H9 (cell line): ENCODE data around the gene CHN2. TPM values are rescaled to one million over a fixed set of nuclear protein-coding genes. Genes with fewer than 3 reads are reported as not detected.

Source experiments
- DNase-seq: peaks from one replicate; pipeline ENCODE4 v3.0.0-alpha.2; 2017
- H2AFZ ChIP-seq: one replicate; pipeline ENCODE4 v1.6.1; 2013; ENCODE audit warnings: mild to moderate bottlenecking, low read length, control low read depth, moderate library complexity
- H2AK5ac ChIP-seq: 2 replicates; pipeline ENCODE4 v1.6.1; 2013; ENCODE audit warnings: low read length, control low read depth, mixed read lengths; ENCODE audit not compliant: insufficient read length
- H2BK120ac ChIP-seq: one replicate; pipeline ENCODE4 v1.6.1; 2013; ENCODE audit warnings: low read depth, mild to moderate bottlenecking, low read length, control low read depth, inconsistent platforms; ENCODE audit not compliant: poor library complexity, severe bottlenecking
- H2BK12ac ChIP-seq: 2 replicates; pipeline ENCODE4 v1.6.1; 2013; ENCODE audit warnings: low read length, control low read depth, mixed read lengths, low read depth; ENCODE audit not compliant: insufficient read length
- H2BK15ac ChIP-seq: 2 replicates; pipeline ENCODE4 v1.6.1; 2013; ENCODE audit warnings: low read depth, low read length, control low read depth
- H2BK20ac ChIP-seq: one replicate; pipeline ENCODE4 v1.6.1; 2013; ENCODE audit warnings: low read depth, mild to moderate bottlenecking, low read length, control low read depth, inconsistent platforms; ENCODE audit not compliant: poor library complexity, severe bottlenecking
- H2BK5ac ChIP-seq: 2 replicates; pipeline ENCODE4 v1.6.1; 2013; ENCODE audit warnings: low read length, control low read depth, mixed read lengths; ENCODE audit not compliant: insufficient read length
- H3K14ac ChIP-seq: 2 replicates; pipeline ENCODE4 v1.6.1; 2013; ENCODE audit warnings: low read length, control low read depth; ENCODE audit not compliant: insufficient read depth
- H3K18ac ChIP-seq: 2 replicates; pipeline ENCODE4 v1.6.1; 2013; ENCODE audit warnings: low read depth, mild to moderate bottlenecking, mixed read lengths, low read length, control low read depth; ENCODE audit not compliant: insufficient read length
- H3K23ac ChIP-seq: 2 replicates; pipeline ENCODE4 v1.6.1; 2013; ENCODE audit warnings: low read length, control low read depth, mixed read lengths, low read depth; ENCODE audit not compliant: insufficient read length
- H3K23me2 ChIP-seq: 2 replicates; pipeline ENCODE4 v1.6.1; 2013; ENCODE audit warnings: low read depth, mild to moderate bottlenecking, mixed read lengths, low read length, control low read depth; ENCODE audit not compliant: insufficient read length, poor library complexity, severe bottlenecking
- H3K27ac ChIP-seq: 2 replicates; pipeline ENCODE4 v1.5.1; 2013; ENCODE audit warnings: low read length, control low read depth, mixed read lengths, low read depth; ENCODE audit not compliant: insufficient read length
- H3K27me3 ChIP-seq: 2 replicates; pipeline ENCODE4 v1.6.1; 2013; ENCODE audit warnings: low read length, control low read depth, inconsistent platforms; ENCODE audit not compliant: insufficient read depth
- H3K4ac ChIP-seq: 2 replicates; pipeline ENCODE4 v1.6.1; 2013; ENCODE audit warnings: low read depth, mild to moderate bottlenecking, control low read depth, inconsistent platforms, low read length, moderate library complexity
- H3K4me1 ChIP-seq: 2 replicates; pipeline ENCODE4 v1.6.1; 2013; ENCODE audit warnings: low read length, control low read depth, inconsistent platforms; ENCODE audit not compliant: insufficient read depth
- H3K4me2 ChIP-seq: 2 replicates; pipeline ENCODE4 v1.6.1; 2013; ENCODE audit warnings: low read length, control low read depth, mixed read lengths; ENCODE audit not compliant: insufficient read length, insufficient read depth
- H3K56ac ChIP-seq: 2 replicates; pipeline ENCODE4 v1.6.1; 2013; ENCODE audit warnings: low read depth, mild to moderate bottlenecking, mixed read lengths, low read length, control low read depth; ENCODE audit not compliant: insufficient read length
- H3K79me1 ChIP-seq: 2 replicates; pipeline ENCODE4 v1.6.1; 2013; ENCODE audit warnings: low read depth, mild to moderate bottlenecking, moderate library complexity, low read length, control low read depth, inconsistent platforms; ENCODE audit not compliant: insufficient read depth, poor library complexity, severe bottlenecking
- H3K79me2 ChIP-seq: 2 replicates; pipeline ENCODE4 v1.6.1; 2013; ENCODE audit warnings: low read length, control low read depth, inconsistent platforms; ENCODE audit not compliant: insufficient read depth
- H3K9ac ChIP-seq: 2 replicates; pipeline ENCODE4 v1.6.1; 2013; ENCODE audit warnings: low read length, control low read depth, mixed read lengths; ENCODE audit not compliant: insufficient read length; ENCODE audit errors: extremely low read depth
- H3K9me3 ChIP-seq: one replicate; pipeline ENCODE4 v1.6.1; 2013; ENCODE audit warnings: low read depth, low read length, inconsistent platforms; ENCODE audit not compliant: control insufficient read depth
- H3T11ph ChIP-seq: one replicate; pipeline ENCODE4 v1.6.1; 2013; ENCODE audit warnings: mild to moderate bottlenecking, low read length, control low read depth, inconsistent platforms
- H4K20me1 ChIP-seq: one replicate; pipeline ENCODE4 v1.6.1; 2013; ENCODE audit not compliant: control insufficient read depth, insufficient read length, insufficient read depth
- H4K5ac ChIP-seq: 2 replicates; pipeline ENCODE4 v1.6.1; 2013; ENCODE audit warnings: low read depth, mild to moderate bottlenecking, mixed read lengths, low read length, control low read depth; ENCODE audit not compliant: insufficient read length
- H4K8ac ChIP-seq: replicated peaks from 2 replicates; pipeline ENCODE4 v1.6.1; 2013; ENCODE audit warnings: low read length, control low read depth, mixed read lengths, low read depth; ENCODE audit not compliant: insufficient read length
- H4K91ac ChIP-seq: 2 replicates; pipeline ENCODE4 v1.6.1; 2013; ENCODE audit warnings: low read depth, mild to moderate bottlenecking, moderate library complexity, mixed read lengths, low read length, control low read depth; ENCODE audit not compliant: insufficient read length
- H3K27ac Mint-ChIP-seq, 3 experiments: 2 replicates in 2 of 3; 3 replicates in 1 of 3; pipeline ENCODE4 v1.8.0; 2020 to 2021; ENCODE audit warnings: mixed read lengths in 3 of 3, mild to moderate bottlenecking in 1 of 3, moderate library complexity in 1 of 3
- H3K27me3 Mint-ChIP-seq: 2 replicates; pipeline ENCODE4 v1.8.0; 2021; ENCODE audit warnings: low read depth, mild to moderate bottlenecking, moderate library complexity, mixed read lengths
- H3K36me3 Mint-ChIP-seq, 3 experiments: 2 replicates in 2 of 3; 3 replicates in 1 of 3; pipeline ENCODE4 v1.8.0; 2020 to 2021; ENCODE audit warnings: low read depth in 3 of 3, mixed read lengths in 3 of 3; ENCODE audit not compliant: insufficient read depth in 1 of 3
- H3K4me1 Mint-ChIP-seq, 2 experiments: 2 replicates each; pipeline ENCODE4 v1.8.0; 2020; ENCODE audit warnings: mixed read lengths in 2 of 2
- H3K4me3 Mint-ChIP-seq, 2 experiments: 2 replicates in 1 of 2; 3 replicates in 1 of 2; pipeline ENCODE4 v1.8.0; 2020 to 2021; ENCODE audit warnings: mild to moderate bottlenecking in 2 of 2, mixed read lengths in 2 of 2, moderate library complexity in 1 of 2
- H3K9me3 Mint-ChIP-seq, 2 experiments: 2 replicates in 1 of 2; 3 replicates in 1 of 2; pipeline ENCODE4 v1.8.0; 2020; ENCODE audit warnings: mild to moderate bottlenecking in 2 of 2, mixed read lengths in 2 of 2, moderate library complexity in 1 of 2
- CTCF ChIP-seq: fragments of 200-600 bp; sonication (generic); conservative IDR thresholded peaks from 3 replicates; pipeline ENCODE4 v1.8.0; 2021; ENCODE audit warnings: antibody characterized with exemption, mild to moderate bottlenecking
- WGBS: extraction: QIAGEN DNeasy Blood & Tissue Kit; methylation state at CpG from one replicate; pipeline ENCODE4 v1.1.7; 2013; ENCODE audit warnings: missing lambda C conversion rate, low lambda C conversion rate, mixed read lengths; ENCODE audit not compliant: insufficient read length; ENCODE audit errors: extremely low coverage; 5-methylcytosine and 5-hydroxymethylcytosine counted together
- total RNA-seq: library from RNA; stranded (reverse); gene quantifications from 2 replicates; pipeline ENCODE4 v1.2.1, GENCODE V29; 2021

CHN2 gene
- total RNA-seq, 1 experiment from 2014 or later = 3.3 TPM

DNA sequence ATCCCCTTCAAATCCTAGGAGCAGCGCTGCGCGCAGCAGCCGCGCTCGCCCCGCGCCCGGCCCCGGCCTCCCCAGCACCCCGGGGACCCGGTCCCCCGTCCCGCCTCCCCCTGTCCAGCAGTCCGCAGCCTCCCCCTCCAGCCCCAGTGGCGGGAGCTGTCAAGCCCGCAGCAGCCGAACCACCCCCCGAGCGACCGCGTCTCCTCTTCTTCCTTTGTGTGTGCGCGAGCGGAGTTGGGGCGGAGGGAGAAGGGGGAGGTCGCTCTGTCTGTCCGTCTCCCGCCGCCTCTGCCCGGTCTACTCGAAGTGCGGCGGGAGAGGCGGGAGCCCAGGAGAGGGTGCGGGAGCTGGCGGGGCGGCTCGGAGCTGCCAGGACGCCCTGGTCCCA lies 375 bp upstream of the CHN2 start:
- DNase-seq = peak; percentile 43
- Histone ChIP-seq H2BK5ac (no peak overlapping the region), H4K91ac (no peak overlapping the region), H3K27me3 (peaks cover 29% of the 10 kb centered on the region; the same call in 1 of the 2 replicates), H3K9me3 (no peaks in the 10 kb centered on the region), H4K5ac (no peak overlapping the region), H3K18ac (no peak overlapping the region), H3K23me2 (peaks cover 18% of the 10 kb centered on the region), H3K23ac (no peak overlapping the region), H3T11ph (no peak overlapping the region), H2BK15ac (no peak overlapping the region), H3K4ac (no peak overlapping the region), H2BK12ac (no peak overlapping the region), H3K14ac (no peak overlapping the region; the same call in 1 of the 2 replicates), H2AK5ac (no peak overlapping the region), H2BK120ac (no peak overlapping the region), H4K20me1 (no peaks in the 10 kb centered on the region), H3K9ac (no peak overlapping the region), H4K8ac (no peak overlapping the region), H3K4me2 (peak overlapping the region; percentile 86), H2AFZ (no peak overlapping the region), H3K79me2 (no peaks in the 10 kb centered on the region), H3K56ac (no peak overlapping the region), H2BK20ac (no peak overlapping the region), H3K27ac (no peak overlapping the region), H3K4me1 (peaks cover 6% of the 10 kb centered on the region), H3K79me1 (no peaks in the 10 kb centered on the region)
- Mint-ChIP-seq H3K4me1 (peaks cover 38 to 50% of the 10 kb centered on the region in 2 experiments), H3K9me3 (no peaks in the 10 kb centered on the region), H3K27me3 (peaks cover 83% of the 10 kb centered on the region), H3K36me3 (no peaks in the 10 kb centered on the region), H3K27ac (no peak overlapping the region), H3K4me3 (peak overlapping the region; percentile 71 to 86)
- TF ChIP-seq CTCF = no peak
- no CpG with 5 or more reads among the region's 40 CpGs for WGBS
